ENCODE data around the gene FRMD4A. TPM values are rescaled to one million over a fixed set of nuclear protein-coding genes. Genes with fewer than 3 reads are reported as not detected.

The FRMD4A gene
- total RNA-seq, 1 experiment from 2014 or later, result 19.6 TPM

- H3K4ac ChIP-seq (ENCODE audit: low read depth, low read length), result no peak overlapping the region
- H2BK20ac ChIP-seq (ENCODE audit: low read depth, low read length, poor library complexity, severe bottlenecking), result no peak overlapping the region
- no peak overlapping the region for H4K91ac ChIP-seq (ENCODE audit: insufficient read length, low read depth, low read length)
- H3K79me1 ChIP-seq (ENCODE audit: insufficient read depth, low read depth, low read length, poor library complexity, severe bottlenecking), result no peaks in the 10 kb centered on the region
- H2BK12ac ChIP-seq (ENCODE audit: insufficient read length, low read depth, low read length), result no peak overlapping the region
- no peak overlapping the region for H4K5ac ChIP-seq (ENCODE audit: insufficient read length, low read depth, low read length)
- H3K36me3 Mint-ChIP-seq (ENCODE audit: insufficient read depth in 1 of 3, low read depth in 3 of 3), result no peaks in the 10 kb centered on the region
- no peak overlapping the region for H3K18ac ChIP-seq (ENCODE audit: insufficient read length, low read depth, low read length)
- H3K79me2 ChIP-seq (ENCODE audit: insufficient read depth, low read length), result no peaks in the 10 kb centered on the region
- H3K23me2 ChIP-seq (ENCODE audit: insufficient read length, low read depth, low read length, poor library complexity, severe bottlenecking), result no peaks in the 10 kb centered on the region
- no peak overlapping the region for H2AK5ac ChIP-seq (ENCODE audit: insufficient read length, low read length)
- no peak overlapping the region for H2BK120ac ChIP-seq (ENCODE audit: low read depth, low read length, poor library complexity, severe bottlenecking)
- peak overlapping the region in 1 of 3 experiments; percentile 26; a peak in 1 of 7 replicates for H3K27ac Mint-ChIP-seq
- no CpG with 5 or more reads among the region's 11 CpGs for whole genome bisulfite sequencing (ENCODE audit: extremely low coverage, insufficient read length, low lambda C conversion rate)
- H3K9ac ChIP-seq (ENCODE audit: extremely low read depth, insufficient read length, low read length), result no peak overlapping the region
- peaks cover 2 to 3% of the 10 kb centered on the region in 2 experiments; a peak in 2 of 4 replicates for H3K4me1 Mint-ChIP-seq
- no peak overlapping the region for H3K4me3 Mint-ChIP-seq
- no peak overlapping the region for H4K8ac ChIP-seq (replicated peaks; ENCODE audit: insufficient read length, low read depth, low read length)
- no peak for DNase-seq
- no peak for TF ChIP-seq CTCF (conservative IDR thresholded peaks at IDR 0.05)
- H3K27ac ChIP-seq (ENCODE audit: insufficient read length, low read depth, low read length), result no peak overlapping the region
- H3K14ac ChIP-seq (ENCODE audit: insufficient read depth, low read length), result no peak overlapping the region
- H3K27me3 Mint-ChIP-seq (ENCODE audit: low read depth), result no peaks in the 10 kb centered on the region
- no peak overlapping the region for H2AFZ ChIP-seq (ENCODE audit: low read length)
- no peaks in the 10 kb centered on the region for H3K9me3 ChIP-seq (ENCODE audit: control insufficient read depth, low read depth, low read length)
- H2BK15ac ChIP-seq (ENCODE audit: low read depth, low read length), result no peak overlapping the region
- no peak overlapping the region for H2BK5ac ChIP-seq (ENCODE audit: insufficient read length, low read length)
- H3K56ac ChIP-seq (ENCODE audit: insufficient read length, low read depth, low read length), result no peak overlapping the region
- H3T11ph ChIP-seq (ENCODE audit: low read length), result no peak overlapping the region
- no peak overlapping the region for H3K4me2 ChIP-seq (ENCODE audit: insufficient read depth, insufficient read length, low read length)
- no peaks in the 10 kb centered on the region for H3K27me3 ChIP-seq (ENCODE audit: insufficient read depth, low read length)
- H4K20me1 ChIP-seq (ENCODE audit: control insufficient read depth, insufficient read depth, insufficient read length), result no peaks in the 10 kb centered on the region
- H3K4me1 ChIP-seq (ENCODE audit: insufficient read depth, low read length), result peaks cover under 1% of the 10 kb centered on the region; the same call in 1 of the 2 replicates
- H3K23ac ChIP-seq (ENCODE audit: insufficient read length, low read depth, low read length), result no peak overlapping the region
- H3K9me3 Mint-ChIP-seq, result no peaks in the 10 kb centered on the region
Observed at GRCh38 chr10:13750299-13751190, 580.2 kb downstream of the FRMD4A start.

Measured in H9 (cell line).